Large intestine (tissue), 3 donors: Measurements from ENCODE around the gene UBD. TPM values are rescaled to one million over a fixed set of nuclear protein-coding genes. Genes with fewer than 3 reads are reported as not detected.

Experiments
- DNase-seq, 2 donors: peaks; one replicate each; pipeline versions ENCODE4 v3.0.0 to v3.0.0-alpha.2; 2013
- H3K27ac ChIP-seq: one replicate; pipeline ENCODE4 v1.5.1; 2013; ENCODE audit warnings: low read length
- H3K27me3 ChIP-seq: 2 replicates; pipeline ENCODE4 v1.6.1; 2013; ENCODE audit warnings: low read length; ENCODE audit not compliant: control insufficient read depth, insufficient read depth
- H3K36me3 ChIP-seq: 2 replicates; pipeline ENCODE4 v1.6.1; 2013; ENCODE audit warnings: low read length; ENCODE audit not compliant: control insufficient read depth, insufficient read depth
- H3K4me1 ChIP-seq: one replicate; pipeline ENCODE4 v1.6.1; 2013; ENCODE audit warnings: low read length; ENCODE audit not compliant: control insufficient read depth, insufficient read depth
- H3K4me3 ChIP-seq: one replicate; pipeline ENCODE4 v1.5.1; 2013; ENCODE audit warnings: low read length
- H3K9me3 ChIP-seq: one replicate; pipeline ENCODE4 v1.6.1; 2013; ENCODE audit warnings: mild to moderate bottlenecking, low read depth, low read length, moderate library complexity; ENCODE audit not compliant: control insufficient read depth
- WGBS: methylation state at CpG from one replicate; pipeline ENCODE4 v1.1.5; 2013; ENCODE audit warnings: low lambda C conversion rate; ENCODE audit not compliant: insufficient coverage; 5-methylcytosine and 5-hydroxymethylcytosine counted together
- polyA plus RNA-seq: library from polyadenylated mRNA; unstranded; fragments of 120-200 nt; gene quantifications from one replicate; pipeline ENCODE4 v1.2.1, GENCODE V29; 2013

The UBD gene
- polyA plus RNA-seq, 1 donor: 8.1 TPM

DNA sequence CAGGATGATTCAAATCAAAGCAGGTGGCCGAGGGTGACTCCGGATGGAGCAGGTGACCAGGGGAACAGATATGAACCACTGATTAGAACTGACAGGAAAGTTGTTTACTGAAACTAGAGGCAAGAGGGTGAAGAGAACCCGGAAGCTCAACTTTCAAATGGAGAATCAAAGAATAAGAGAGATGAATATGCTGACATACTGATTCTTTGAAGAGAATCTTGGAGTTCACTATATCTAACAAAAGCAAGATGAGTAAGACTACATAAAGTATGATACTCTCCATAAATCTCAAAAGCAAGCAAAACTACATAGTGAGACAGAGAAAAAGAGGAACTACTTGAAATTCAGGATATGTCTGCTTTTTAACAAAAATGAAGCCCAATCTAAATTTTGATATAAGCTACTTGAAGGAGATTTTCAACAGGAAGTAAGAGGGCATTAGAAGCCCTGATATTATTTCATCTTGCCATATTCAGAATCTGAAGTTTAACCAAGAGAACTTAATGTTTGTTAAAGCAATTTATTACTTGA is 4.0 kb upstream of the UBD start:
- H3K36me3 ChIP-seq: no peaks in the 10 kb centered on the region
- 45% methylated on average over 2 of the region's 3 CpGs for WGBS

DNA sequence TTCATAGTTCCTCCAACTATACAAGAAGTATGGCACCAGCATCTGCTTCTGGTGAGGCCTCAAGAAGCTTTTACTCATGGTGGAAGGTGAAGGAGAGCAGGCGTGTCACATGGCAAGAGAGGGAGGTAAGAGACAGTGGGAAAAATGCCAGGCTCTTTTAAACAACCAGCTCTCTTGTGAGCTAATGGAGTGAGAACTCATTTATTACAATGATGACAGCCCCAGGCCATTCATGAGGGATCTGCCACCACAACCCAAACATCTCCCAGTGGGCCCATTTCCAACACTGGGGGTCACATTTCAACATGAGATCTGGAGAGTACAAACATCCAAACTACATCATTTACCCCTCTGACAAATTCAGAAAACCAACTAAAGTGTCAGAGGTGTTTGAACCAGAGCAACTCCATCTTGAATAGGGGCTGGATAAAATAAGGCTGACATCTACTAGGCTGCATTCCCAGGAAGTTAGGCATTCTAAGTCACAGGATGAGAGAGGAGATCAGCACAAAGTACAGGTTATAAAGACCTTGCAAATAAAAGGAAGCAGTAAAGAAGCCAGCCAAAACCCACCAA is 2.2 kb upstream of the UBD start:
- DNase-seq: no peak
- H3K27ac ChIP-seq: no peak overlapping the region
- H3K4me1 ChIP-seq: no peaks in the 10 kb centered on the region
- no peak overlapping the region for H3K4me3 ChIP-seq
- H3K27me3 ChIP-seq: peaks cover 5% of the 10 kb centered on the region
- no peaks in the 10 kb centered on the region for H3K36me3 ChIP-seq
- H3K9me3 ChIP-seq: no peaks in the 10 kb centered on the region
- no CpG with 5 or more reads among the region's 1 CpG for WGBS

More for the DNA sequence above, 4.0 kb upstream of the UBD start:
- DNase-seq: no peak
- H3K27ac ChIP-seq: no peak overlapping the region
- no peaks in the 10 kb centered on the region for H3K9me3 ChIP-seq
- H3K4me1 ChIP-seq: no peaks in the 10 kb centered on the region
- peaks cover 2% of the 10 kb centered on the region for H3K27me3 ChIP-seq
- H3K4me3 ChIP-seq: no peak overlapping the region

DNA sequence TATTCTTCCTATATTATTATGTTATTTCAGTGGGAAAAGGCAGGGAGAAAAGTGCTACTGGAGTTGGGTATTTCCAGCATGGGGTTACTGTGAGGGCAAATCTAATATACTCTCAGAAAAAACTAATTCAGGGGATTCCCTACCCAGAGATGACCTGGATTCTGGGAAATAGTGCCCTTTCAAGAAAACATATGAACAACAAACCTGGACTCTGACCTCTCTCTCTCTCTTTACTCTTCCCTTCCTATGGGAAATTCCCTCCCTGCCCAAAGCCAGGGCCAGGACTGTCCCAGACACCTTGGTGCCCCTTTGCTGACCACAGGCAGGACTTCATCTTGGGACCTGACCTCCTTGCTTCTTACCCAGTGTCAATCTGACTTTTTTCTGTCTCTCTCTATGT is 1.6 kb upstream of the UBD start:
- no peak overlapping the region for H3K4me3 ChIP-seq
- no peak overlapping the region for H3K27ac ChIP-seq
- DNase-seq: peak in 1 of 2 donors; percentile 2
- H3K27me3 ChIP-seq: peaks cover 7% of the 10 kb centered on the region
- no peaks in the 10 kb centered on the region for H3K9me3 ChIP-seq
- H3K4me1 ChIP-seq: no peaks in the 10 kb centered on the region
- H3K36me3 ChIP-seq: no peaks in the 10 kb centered on the region

DNA sequence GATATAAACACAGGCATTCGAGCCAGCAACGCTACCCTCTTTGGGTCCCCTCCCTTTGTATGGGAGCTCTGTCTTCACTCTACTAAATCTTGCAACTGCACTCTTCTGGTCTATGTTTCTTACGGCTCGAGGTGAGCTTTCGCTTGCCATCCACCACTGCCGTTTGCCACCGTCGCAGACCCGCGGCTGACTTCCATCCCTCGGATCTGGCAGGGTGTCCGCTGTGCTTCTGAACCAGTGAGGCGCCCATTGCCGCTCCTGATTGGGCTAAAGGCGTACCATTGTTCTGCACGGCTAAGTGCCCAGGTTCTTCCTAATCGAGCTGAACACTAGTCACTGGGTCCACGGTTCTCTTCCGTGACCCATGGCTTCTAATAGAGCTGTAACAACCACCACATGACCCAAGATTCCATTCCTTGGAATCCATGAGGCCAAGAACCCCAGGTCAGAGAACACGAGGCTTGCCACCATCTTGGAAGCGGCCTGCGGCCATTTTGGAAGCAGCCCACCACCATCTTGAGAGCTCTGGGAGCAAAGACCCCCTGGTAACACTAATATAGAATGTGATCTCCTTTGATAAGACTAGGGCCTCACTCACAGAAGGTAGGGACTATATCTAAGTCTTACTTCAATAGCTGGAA is 973 bp downstream of the UBD start:
- no peak overlapping the region for H3K27ac ChIP-seq
- no peaks in the 10 kb centered on the region for H3K4me1 ChIP-seq
- no peak overlapping the region for H3K4me3 ChIP-seq
- no peak for DNase-seq
- no peaks in the 10 kb centered on the region for H3K36me3 ChIP-seq
- peaks cover 28% of the 10 kb centered on the region for H3K27me3 ChIP-seq
- 100% methylated on average over 1 of the region's 22 CpGs for WGBS
- H3K9me3 ChIP-seq: peaks cover 1% of the 10 kb centered on the region

DNA sequence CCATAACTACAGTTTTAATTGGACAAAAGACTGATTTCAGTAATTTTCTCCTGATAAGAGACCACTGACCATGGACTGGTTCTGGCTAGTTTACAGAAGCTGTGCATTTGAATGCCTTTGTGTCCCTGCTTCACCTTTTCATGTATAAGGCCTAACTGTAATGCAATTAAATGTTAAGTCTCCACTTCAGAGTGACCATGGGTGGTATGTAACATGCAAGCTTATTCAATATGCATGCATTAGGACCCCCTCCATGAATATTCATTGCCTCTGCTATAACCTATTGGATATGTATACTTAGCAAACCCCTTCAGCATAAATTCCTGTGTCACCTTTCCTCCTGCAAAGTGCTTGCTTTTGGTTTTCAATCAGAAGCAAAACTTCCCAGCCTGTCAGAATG is 2.2 kb downstream of the UBD start:
- Histone ChIP-seq H3K4me1 (no peaks in the 10 kb centered on the region), H3K36me3 (no peaks in the 10 kb centered on the region), H3K27me3 (peaks cover 40% of the 10 kb centered on the region), H3K4me3 (no peak overlapping the region), H3K9me3 (peaks cover 3% of the 10 kb centered on the region), H3K27ac (no peak overlapping the region)
- DNase-seq: no peak

DNA sequence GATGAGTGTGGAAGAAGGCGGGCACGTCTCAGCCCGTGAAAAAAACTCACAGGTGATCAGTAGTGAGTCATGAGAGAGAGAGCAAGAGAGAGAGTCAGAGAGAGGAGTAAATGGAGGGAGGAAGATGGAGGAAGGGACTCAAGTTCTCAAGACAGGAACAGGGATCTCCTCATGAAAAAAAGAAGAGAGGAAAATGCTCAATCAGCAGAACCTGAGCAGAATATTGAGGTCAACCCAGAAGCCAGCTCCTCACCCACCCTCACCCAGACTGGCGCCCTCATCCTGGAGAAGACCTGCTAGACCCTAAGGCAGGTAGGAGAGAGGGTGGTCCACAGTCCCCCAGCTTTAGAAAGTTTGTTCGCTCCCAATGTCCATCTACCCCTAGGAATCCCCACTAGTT is 4.8 kb downstream of the UBD start:
- DNase-seq: no peak
- WGBS: 84% methylated on average over 3 of the region's 5 CpGs
- Histone ChIP-seq H3K36me3 (no peaks in the 10 kb centered on the region), H3K9me3 (peaks cover 3% of the 10 kb centered on the region), H3K4me1 (no peaks in the 10 kb centered on the region), H3K4me3 (no peak overlapping the region), H3K27ac (no peak overlapping the region), H3K27me3 (peaks cover 58% of the 10 kb centered on the region)

DNA sequence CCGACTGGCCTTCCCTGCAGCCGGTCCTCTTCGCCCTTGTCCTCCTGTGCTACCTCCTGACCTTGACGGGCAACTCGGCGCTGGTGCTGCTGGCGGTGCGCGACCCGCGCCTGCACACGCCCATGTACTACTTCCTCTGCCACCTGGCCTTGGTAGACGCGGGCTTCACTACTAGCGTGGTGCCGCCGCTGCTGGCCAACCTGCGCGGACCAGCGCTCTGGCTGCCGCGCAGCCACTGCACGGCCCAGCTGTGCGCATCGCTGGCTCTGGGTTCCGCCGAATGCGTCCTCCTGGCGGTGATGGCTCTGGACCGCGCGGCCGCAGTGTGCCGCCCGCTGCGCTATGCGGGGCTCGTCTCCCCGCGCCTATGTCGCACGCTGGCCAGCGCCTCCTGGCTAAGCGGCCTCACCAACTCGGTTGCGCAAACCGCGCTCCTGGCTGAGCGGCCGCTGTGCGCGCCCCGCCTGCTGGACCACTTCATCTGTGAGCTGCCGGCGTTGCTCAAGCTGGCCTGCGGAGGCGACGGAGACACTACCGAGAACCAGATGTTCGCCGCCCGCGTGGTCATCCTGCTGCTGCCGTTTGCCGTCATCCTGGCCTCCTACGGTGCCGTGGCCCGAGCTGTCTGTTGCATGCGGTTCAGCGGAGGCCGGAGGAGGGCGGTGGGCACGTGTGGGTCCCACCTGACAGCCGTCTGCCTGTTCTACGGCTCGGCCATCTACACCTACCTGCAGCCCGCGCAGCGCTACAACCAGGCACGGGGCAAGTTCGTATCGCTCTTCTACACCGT is 6.1 kb downstream of the UBD start:
- Histone ChIP-seq H3K27ac (no peak overlapping the region), H3K27me3 (peaks cover 56% of the 10 kb centered on the region), H3K4me1 (no peaks in the 10 kb centered on the region), H3K9me3 (peaks cover 3% of the 10 kb centered on the region), H3K36me3 (no peaks in the 10 kb centered on the region), H3K4me3 (no peak overlapping the region)
- WGBS: no CpG with 5 or more reads among the region's 83 CpGs
- DNase-seq: peak; percentile 33 to 42

DNA sequence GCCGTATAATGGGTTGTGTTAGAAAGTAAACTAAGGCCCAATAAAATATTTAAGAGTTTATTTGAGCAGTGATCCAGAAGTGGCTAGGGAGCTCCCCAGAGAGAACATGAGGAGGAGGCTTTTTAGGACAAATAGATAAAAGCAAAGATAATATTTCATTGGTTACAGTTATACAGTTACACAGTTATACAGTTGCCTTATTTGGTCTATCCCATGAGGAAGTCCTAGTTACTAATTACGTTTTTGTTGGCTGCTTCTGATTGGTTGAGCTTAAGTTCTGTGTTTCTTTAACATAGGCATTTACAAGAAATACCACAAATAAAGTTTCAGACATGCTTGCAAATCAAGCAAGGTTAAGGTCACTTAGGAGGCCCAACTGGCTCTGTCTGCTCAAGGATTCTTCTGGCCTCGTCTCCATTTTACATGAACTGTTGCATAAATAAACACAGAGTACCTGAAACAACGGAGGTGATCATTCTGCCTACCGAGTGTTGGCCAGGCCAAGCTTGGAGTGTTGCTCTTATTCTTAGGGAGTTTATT is 7.0 kb downstream of the UBD start:
- Histone ChIP-seq H3K4me1 (no peaks in the 10 kb centered on the region), H3K27ac (no peak overlapping the region), H3K27me3 (peaks cover 56% of the 10 kb centered on the region), H3K36me3 (no peaks in the 10 kb centered on the region), H3K4me3 (no peak overlapping the region), H3K9me3 (peaks cover 3% of the 10 kb centered on the region)
- peak; percentile 19 to 38 for DNase-seq
- 40% methylated on average over 1 of the region's 5 CpGs for WGBS

DNA sequence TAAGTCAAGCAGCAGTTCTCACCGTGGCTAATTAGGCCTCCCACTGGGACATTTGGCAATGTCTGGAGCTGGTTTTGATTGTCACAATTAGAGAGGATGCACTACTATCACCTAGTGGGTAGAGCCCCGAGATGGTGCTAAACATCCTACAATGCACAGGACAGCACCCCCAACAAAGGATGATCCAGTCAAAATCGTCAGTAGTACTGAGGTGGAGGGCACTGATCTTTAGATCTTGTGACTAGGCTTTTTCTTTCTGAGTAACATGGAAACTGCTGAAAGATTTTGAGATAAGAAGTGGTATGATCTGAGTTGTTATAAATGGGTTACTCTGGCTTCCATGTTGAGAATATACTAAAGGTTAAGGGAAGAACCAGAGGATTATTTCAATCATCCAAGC is 12.0 kb downstream of the UBD start:
- WGBS: no CpG with 5 or more reads among the region's 3 CpGs
- DNase-seq: no peak
- no peaks in the 10 kb centered on the region for H3K4me1 ChIP-seq
- no peak overlapping the region for H3K27ac ChIP-seq
- H3K27me3 ChIP-seq: peaks cover 21% of the 10 kb centered on the region
- H3K9me3 ChIP-seq: no peaks in the 10 kb centered on the region
- H3K36me3 ChIP-seq: no peaks in the 10 kb centered on the region
- no peak overlapping the region for H3K4me3 ChIP-seq

DNA sequence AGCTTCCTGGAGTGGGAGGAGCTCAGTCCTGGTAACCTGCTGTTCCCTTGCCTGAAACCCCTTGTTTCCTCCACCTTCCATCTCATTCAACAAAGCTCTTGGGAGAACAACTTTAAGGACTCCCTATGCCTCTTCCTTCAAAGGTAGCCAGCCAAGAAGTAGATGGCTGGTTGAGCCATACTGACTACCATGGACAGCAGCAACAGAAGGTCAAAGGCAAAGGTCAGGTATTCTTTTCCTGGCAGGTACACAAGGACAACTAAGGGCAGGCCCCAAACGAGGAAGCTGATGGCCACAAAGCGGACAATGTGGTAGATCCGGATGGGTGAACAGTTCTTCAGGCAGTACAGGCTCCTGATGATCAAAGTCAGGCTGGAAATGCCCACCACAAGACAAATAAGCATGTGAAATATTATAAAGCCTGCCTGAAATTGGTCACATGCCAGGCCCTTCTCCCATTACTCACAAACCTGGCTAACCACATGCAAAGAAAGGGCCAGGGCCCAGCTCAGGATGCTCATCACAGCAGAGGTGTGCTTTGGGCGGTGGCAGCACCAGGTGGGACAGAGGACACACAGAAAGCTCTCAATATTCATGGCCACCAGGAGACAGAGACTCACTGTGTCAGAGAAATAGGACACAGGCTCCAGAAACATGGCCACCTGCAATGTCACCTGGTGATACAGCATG is 21.7 kb downstream of the UBD start:
- no peak for DNase-seq
- Histone ChIP-seq H3K9me3 (no peaks in the 10 kb centered on the region), H3K4me3 (no peak overlapping the region), H3K36me3 (no peaks in the 10 kb centered on the region), H3K4me1 (no peaks in the 10 kb centered on the region), H3K27ac (no peak overlapping the region), H3K27me3 (no peaks in the 10 kb centered on the region)
- WGBS: no CpG with 5 or more reads among the region's 4 CpGs
